Measurements from ENCODE around the gene ACYP2.

Gene ACYP2

GRCh38 chr2:54191361-54192135 lies 76.1 kb downstream of the ACYP2 start:
- ATAC-seq, result no peak
- no peak for TF ChIP-seq ZC3H10 (CRISPR knock-in tag; IDR thresholded peaks at IDR 0.05)
- no peak for TF ChIP-seq PATZ1 (CRISPR knock-in tag; IDR thresholded peaks at IDR 0.05; ENCODE audit: borderline replicate concordance)
- TF ChIP-seq TCF4 (CRISPR knock-in tag; IDR thresholded peaks at IDR 0.05; ENCODE audit: borderline replicate concordance), result no peak
- no peak for TF ChIP-seq PPARA (CRISPR knock-in tag; IDR thresholded peaks at IDR 0.05; ENCODE audit: borderline replicate concordance)
- no peak for TF ChIP-seq ESRRG (CRISPR knock-in tag; IDR thresholded peaks at IDR 0.05)
- TF ChIP-seq ISL1 (CRISPR knock-in tag; IDR thresholded peaks at IDR 0.05), result no peak
- TF ChIP-seq RARB (CRISPR knock-in tag; IDR thresholded peaks at IDR 0.05), result no peak
- TF ChIP-seq ZFP3 (CRISPR knock-in tag; IDR thresholded peaks at IDR 0.05), result no peak
- TF ChIP-seq ZNF8 (CRISPR knock-in tag; IDR thresholded peaks at IDR 0.05), result no peak
- no peak for TF ChIP-seq TOX (CRISPR knock-in tag; IDR thresholded peaks at IDR 0.05; ENCODE audit: borderline replicate concordance)
- no peak for TF ChIP-seq CREB5 (CRISPR knock-in tag; IDR thresholded peaks at IDR 0.05; ENCODE audit: low read depth)

- ATAC-seq, result no peak
- TF ChIP-seq ZNF8 (CRISPR knock-in tag; IDR thresholded peaks at IDR 0.05) (no peak), ZFP30 (CRISPR knock-in tag; IDR thresholded peaks at IDR 0.05) (no peak), TSHZ2 (CRISPR knock-in tag; IDR thresholded peaks at IDR 0.05) (no peak), ZNF70 (CRISPR knock-in tag; IDR thresholded peaks at IDR 0.05) (no peak), CSDC2 (CRISPR knock-in tag; IDR thresholded peaks at IDR 0.05) (no peak), SNAI2 (CRISPR knock-in tag; IDR thresholded peaks at IDR 0.05) (no peak), ZC3H10 (CRISPR knock-in tag; IDR thresholded peaks at IDR 0.05) (no peak), ZFP3 (CRISPR knock-in tag; IDR thresholded peaks at IDR 0.05) (no peak), TOX (CRISPR knock-in tag; IDR thresholded peaks at IDR 0.05; ENCODE audit: borderline replicate concordance) (no peak), GLIS3 (CRISPR knock-in tag; IDR thresholded peaks at IDR 0.05) (no peak), ISL1 (CRISPR knock-in tag; IDR thresholded peaks at IDR 0.05) (no peak), BACH2 (CRISPR knock-in tag; IDR thresholded peaks at IDR 0.05; ENCODE audit: borderline replicate concordance) (no peak), CREB5 (CRISPR knock-in tag; IDR thresholded peaks at IDR 0.05; ENCODE audit: low read depth) (no peak), CSRNP3 (CRISPR knock-in tag; IDR thresholded peaks at IDR 0.05) (no peak), ZNF565 (CRISPR knock-in tag; conservative IDR thresholded peaks at IDR 0.05; ENCODE audit: low read depth) (no peak), ARNTL (CRISPR knock-in tag; IDR thresholded peaks at IDR 0.05; ENCODE audit: borderline replicate concordance, low read depth) (no peak), TCF4 (CRISPR knock-in tag; IDR thresholded peaks at IDR 0.05; ENCODE audit: borderline replicate concordance) (no peak), PPARA (CRISPR knock-in tag; IDR thresholded peaks at IDR 0.05; ENCODE audit: borderline replicate concordance) (no peak)
These were observed 79.6 kb downstream of the ACYP2 start for GRCh38 chr2:54194761-54195750.
